Esophagus (tissue), 2 donors: ENCODE measurements around the gene FIBCD1. TPM values are rescaled to one million over a fixed set of nuclear protein-coding genes. Genes with fewer than 3 reads are reported as not detected.

Experiments used
- H3K27ac ChIP-seq, 2 donors: one replicate each; pipeline ENCODE4 v1.5.1; 2013; ENCODE audit warnings: low read depth in 2 of 2, mild to moderate bottlenecking in 2 of 2, inconsistent platforms in 1 of 2, low read length in 1 of 2, moderate library complexity in 1 of 2
- H3K27me3 ChIP-seq, 2 donors: one replicate each; pipeline ENCODE4 v1.6.1; 2013; ENCODE audit warnings: low read length in 2 of 2, control low read depth in 1 of 2, mild to moderate bottlenecking in 1 of 2; ENCODE audit not compliant: insufficient read depth in 2 of 2, control insufficient read depth in 1 of 2
- H3K36me3 ChIP-seq, 2 donors: one replicate each; pipeline ENCODE4 v1.6.1; 2013; ENCODE audit warnings: low read length in 1 of 2; ENCODE audit not compliant: control insufficient read depth in 2 of 2, insufficient read depth in 2 of 2
- H3K4me1 ChIP-seq, 2 donors: one replicate each; pipeline ENCODE4 v1.6.1; 2013; ENCODE audit warnings: low read length in 1 of 2; ENCODE audit not compliant: control insufficient read depth in 2 of 2, insufficient read depth in 2 of 2
- H3K4me3 ChIP-seq, 2 donors: one replicate each; pipeline ENCODE4 v1.5.1; 2013; ENCODE audit warnings: low read length in 2 of 2, mild to moderate bottlenecking in 2 of 2, low read depth in 1 of 2, moderate library complexity in 1 of 2
- H3K9me3 ChIP-seq, 2 donors: one replicate each; pipeline ENCODE4 v1.6.1; 2013; ENCODE audit warnings: mild to moderate bottlenecking in 2 of 2, low read depth in 1 of 2, low read length in 1 of 2, moderate library complexity in 1 of 2; ENCODE audit not compliant: control insufficient read depth in 2 of 2, insufficient read depth in 1 of 2
- WGBS, 2 donors: extraction: QIAGEN DNeasy Blood & Tissue Kit; methylation state at CpG; one replicate each; pipeline ENCODE4 v1.1.7; 2013; 5-methylcytosine and 5-hydroxymethylcytosine counted together
- polyA plus RNA-seq, 2 donors: library from polyadenylated mRNA; stranded (reverse); fragments of 200-250 nt; gene quantifications; one replicate each; pipeline ENCODE4 v1.2.3, GENCODE V29; 2013
- donor health status: healthy with polysubstance abuse.
- donor health status: Bipolar disorder and iron deficiency.

FIBCD1 gene
- polyA plus RNA-seq, 2 donors: 0.06 to 0.24 TPM

DNA sequence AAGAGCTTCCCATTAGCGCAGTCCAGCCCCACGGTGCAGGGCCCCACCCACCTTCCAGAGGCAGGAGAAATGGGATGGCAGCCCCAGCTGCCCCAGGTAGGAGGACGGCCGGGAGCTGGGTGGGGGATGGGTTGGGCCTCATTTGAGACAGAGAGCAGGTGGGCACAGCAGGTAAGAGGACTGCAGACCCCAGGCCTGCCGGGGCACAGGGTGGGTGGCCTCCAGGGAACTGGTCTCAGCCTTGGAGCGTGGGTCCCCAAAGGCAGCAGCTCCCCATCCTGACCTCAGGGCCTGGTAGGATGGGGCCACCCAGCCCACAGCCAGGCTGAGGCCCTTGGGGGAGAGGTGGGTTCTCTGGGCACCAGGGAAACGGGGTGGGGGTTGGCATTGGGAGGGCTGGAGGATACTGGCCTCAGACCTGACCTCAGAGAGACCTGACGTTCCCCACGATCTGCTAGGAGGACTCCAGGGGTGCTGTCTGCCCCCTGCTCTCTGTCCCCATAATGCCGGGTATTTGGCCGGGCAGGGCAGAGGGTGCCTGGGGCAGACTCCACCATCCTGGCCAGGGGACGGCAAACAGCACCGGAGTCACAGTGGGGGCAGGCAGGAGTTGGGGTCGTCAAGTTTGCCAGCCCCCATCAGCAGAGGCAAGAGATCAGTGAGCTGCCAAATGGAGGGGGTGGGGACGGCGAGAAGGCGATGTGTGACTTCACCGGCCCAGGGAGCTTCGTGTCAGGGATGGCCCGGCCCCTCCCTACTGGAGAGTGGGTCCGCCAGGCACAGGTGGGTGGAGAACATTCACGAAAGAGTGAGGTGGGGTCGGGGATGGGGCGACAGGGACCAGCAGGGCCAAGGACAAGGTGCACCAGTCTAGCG is 35.6 kb downstream of the FIBCD1 start:
- no peaks in the 10 kb centered on the region for H3K9me3 ChIP-seq
- H3K27me3 ChIP-seq: no peaks in the 10 kb centered on the region
- 68 to 70% methylated on average over 25 of the region's 25 CpGs for WGBS, 2 donors
- H3K4me1 ChIP-seq: no peaks in the 10 kb centered on the region
- no peak overlapping the region for H3K27ac ChIP-seq
- H3K4me3 ChIP-seq: no peak overlapping the region
- no peaks in the 10 kb centered on the region for H3K36me3 ChIP-seq

GRCh38 chr9:130902204-130903185 is 36.6 kb downstream of the FIBCD1 start:
- 77 to 80% methylated on average over 27 of the region's 27 CpGs for WGBS, 2 donors
- Histone ChIP-seq H3K36me3 (no peaks in the 10 kb centered on the region), H3K9me3 (no peaks in the 10 kb centered on the region), H3K27me3 (no peaks in the 10 kb centered on the region), H3K27ac (no peak overlapping the region), H3K4me3 (no peak overlapping the region), H3K4me1 (no peaks in the 10 kb centered on the region)

GRCh38 chr9:130901498-130902203 is 37.4 kb downstream of the FIBCD1 start:
- H3K36me3 ChIP-seq: no peaks in the 10 kb centered on the region
- 55 to 57% methylated on average over 16 to 17 of the region's 17 CpGs for WGBS, 2 donors
- H3K9me3 ChIP-seq: no peaks in the 10 kb centered on the region
- no peak overlapping the region for H3K27ac ChIP-seq
- H3K4me1 ChIP-seq: no peaks in the 10 kb centered on the region
- no peaks in the 10 kb centered on the region for H3K27me3 ChIP-seq
- H3K4me3 ChIP-seq: no peak overlapping the region

DNA sequence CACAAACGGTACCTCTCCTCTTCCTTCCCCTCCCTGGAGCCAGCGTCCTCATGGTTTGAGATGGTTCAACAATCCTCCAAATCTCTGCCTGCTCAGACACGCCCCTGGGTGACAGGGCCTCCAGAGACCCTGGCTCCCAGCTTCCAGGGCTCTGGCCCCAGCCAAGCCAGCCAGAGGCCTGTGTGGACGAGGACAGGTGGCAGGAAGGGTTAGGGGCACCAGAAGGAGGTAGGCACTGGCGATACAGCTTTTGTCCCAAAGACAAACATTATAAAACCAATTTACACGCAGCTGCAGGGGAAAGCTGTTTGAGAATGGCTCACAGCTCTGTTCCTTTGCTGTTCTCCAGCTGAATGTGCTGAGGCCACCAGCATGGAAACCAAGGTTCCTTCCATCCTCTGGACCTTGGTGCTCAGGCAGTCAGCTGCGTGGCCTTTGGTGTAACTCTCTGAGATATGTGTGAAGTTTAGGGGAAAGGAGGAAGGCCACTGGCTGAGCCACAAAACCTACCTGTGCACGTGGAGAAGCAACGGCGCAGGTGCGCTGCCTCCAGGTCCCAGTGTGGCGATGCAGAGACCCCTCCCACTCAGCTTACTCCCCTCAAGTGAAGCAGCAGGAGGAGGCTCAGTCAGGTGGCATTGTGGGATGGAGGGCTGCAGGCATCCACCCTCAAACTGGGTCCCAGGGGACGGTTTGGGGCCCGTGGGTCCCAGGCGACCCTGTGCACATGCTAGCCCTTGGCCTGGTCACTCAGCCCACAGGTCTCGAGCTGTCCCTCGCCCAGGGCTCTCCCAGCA is 38.1 kb downstream of the FIBCD1 start:
- Histone ChIP-seq H3K4me3 (no peak overlapping the region), H3K27me3 (no peaks in the 10 kb centered on the region)

DNA sequence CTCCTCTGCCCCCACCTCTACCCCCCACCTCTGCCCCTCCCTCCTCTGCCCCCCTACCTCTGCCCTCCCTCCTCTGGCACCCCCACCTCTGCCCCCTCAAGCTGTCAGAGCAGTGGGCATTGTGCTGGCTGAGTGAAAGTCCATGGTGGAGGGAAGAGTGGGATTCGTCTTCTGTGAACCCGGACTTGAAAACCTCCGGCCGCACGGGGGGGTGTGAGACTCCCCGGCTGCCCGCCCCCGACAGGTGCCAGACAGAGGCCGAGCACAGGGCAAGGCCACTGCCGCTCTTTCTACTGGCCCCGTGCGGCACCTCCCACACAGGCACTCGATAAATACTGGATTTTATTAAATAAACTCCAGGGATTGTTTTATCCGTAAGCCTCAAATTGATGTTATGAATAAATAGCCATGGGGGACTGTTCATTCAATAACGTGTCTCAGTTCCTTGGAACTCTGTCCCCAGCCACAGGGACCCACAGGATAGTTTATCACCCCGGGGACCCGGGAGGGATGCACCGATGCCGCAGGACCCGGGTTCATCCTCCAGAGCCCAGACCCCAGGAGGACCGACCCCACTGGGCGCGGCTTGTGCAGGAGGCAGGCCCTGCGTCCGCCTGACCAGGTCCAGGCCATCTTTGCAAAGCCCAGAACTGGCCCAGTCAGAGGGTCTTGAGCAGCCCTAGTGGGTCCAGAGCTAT is 39.8 kb downstream of the FIBCD1 start:
- Histone ChIP-seq H3K27ac (no peak overlapping the region), H3K9me3 (no peaks in the 10 kb centered on the region), H3K27me3 (no peaks in the 10 kb centered on the region), H3K4me1 (peaks cover 3 to 5% of the 10 kb centered on the region in 2 donors), H3K36me3 (no peaks in the 10 kb centered on the region), H3K4me3 (no peak overlapping the region)
- 53 to 55% methylated on average over 25 of the region's 25 CpGs for WGBS, 2 donors

More for the DNA sequence above, 38.1 kb downstream of the FIBCD1 start:
- Histone ChIP-seq H3K9me3 (no peaks in the 10 kb centered on the region), H3K36me3 (no peaks in the 10 kb centered on the region), H3K4me1 (peaks cover 0 to 1% of the 10 kb centered on the region in 2 donors), H3K27ac (no peak overlapping the region)
- 69 to 73% methylated on average over 17 of the region's 17 CpGs for WGBS, 2 donors

GRCh38 chr9:130898552-130898852 is 40.5 kb downstream of the FIBCD1 start:
- H3K4me3 ChIP-seq: no peak overlapping the region
- 34 to 37% methylated on average over 4 of the region's 4 CpGs for WGBS, 2 donors
- H3K27me3 ChIP-seq: no peaks in the 10 kb centered on the region
- no peak overlapping the region for H3K27ac ChIP-seq
- H3K9me3 ChIP-seq: no peaks in the 10 kb centered on the region
- H3K36me3 ChIP-seq: no peaks in the 10 kb centered on the region
- peaks cover 4 to 8% of the 10 kb centered on the region in 2 donors for H3K4me1 ChIP-seq

DNA sequence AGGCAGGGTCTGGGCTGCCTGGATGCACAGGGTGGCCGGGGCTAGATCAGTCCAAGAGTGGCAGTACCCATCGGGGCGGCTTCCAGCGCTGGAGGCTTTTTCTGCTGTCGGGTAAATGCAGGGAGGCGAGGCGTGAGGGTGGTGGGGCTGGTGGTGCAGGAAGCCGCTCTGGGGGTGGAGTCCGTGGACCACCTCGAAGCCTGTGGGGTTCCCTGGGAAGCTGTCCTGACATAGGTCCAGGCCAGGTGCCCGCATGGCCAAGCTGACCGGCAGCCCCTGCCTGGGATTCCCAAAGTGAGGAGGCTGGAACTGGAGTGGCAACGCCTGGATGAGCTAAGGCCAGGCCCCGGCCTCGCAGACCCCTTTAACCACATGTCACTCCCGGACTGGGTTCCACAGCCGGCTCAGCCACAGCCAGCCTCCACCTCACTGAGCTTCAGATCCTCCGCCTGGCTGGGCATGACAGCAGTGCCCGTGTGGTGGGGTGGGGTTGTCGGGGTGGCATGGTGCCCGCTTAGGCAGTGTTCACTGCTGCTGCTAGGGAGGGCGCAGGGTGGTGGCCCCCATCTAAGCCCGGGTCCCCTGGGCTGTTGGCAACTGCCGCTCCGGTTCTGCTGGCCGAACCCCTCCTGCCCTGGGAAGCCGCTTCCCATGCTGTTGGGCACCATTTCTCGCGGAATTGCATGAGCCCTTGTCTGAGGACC is 41.0 kb downstream of the FIBCD1 start:
- H3K27me3 ChIP-seq: no peaks in the 10 kb centered on the region

GRCh38 chr9:130897105-130897751 is 41.8 kb downstream of the FIBCD1 start:
- no peak overlapping the region for H3K4me3 ChIP-seq
- H3K27ac ChIP-seq: no peak overlapping the region
- WGBS, 2 donors: 66 to 70% methylated on average over 16 of the region's 16 CpGs
- H3K4me1 ChIP-seq: peaks cover 7 to 14% of the 10 kb centered on the region in 2 donors
- no peaks in the 10 kb centered on the region for H3K27me3 ChIP-seq
- H3K9me3 ChIP-seq: no peaks in the 10 kb centered on the region
- peaks cover 0 to 5% of the 10 kb centered on the region in 2 donors for H3K36me3 ChIP-seq

More for the DNA sequence above, 41.0 kb downstream of the FIBCD1 start:
- Histone ChIP-seq H3K36me3 (peaks cover 0 to under 1% of the 10 kb centered on the region in 2 donors), H3K4me3 (no peak overlapping the region), H3K4me1 (peaks cover 7 to 13% of the 10 kb centered on the region in 2 donors), H3K9me3 (no peaks in the 10 kb centered on the region), H3K27ac (no peak overlapping the region)
- WGBS, 2 donors: 55 to 60% methylated on average over 29 of the region's 29 CpGs
